ENCODE measurements around the gene B4GALT7. TPM values are rescaled to one million over a fixed set of nuclear protein-coding genes. Genes with fewer than 3 reads are reported as not detected.
A peak's percentile ranks its signal among the peaks of the same experiment; 100 is the strongest.

B4GALT7 gene, protein sequence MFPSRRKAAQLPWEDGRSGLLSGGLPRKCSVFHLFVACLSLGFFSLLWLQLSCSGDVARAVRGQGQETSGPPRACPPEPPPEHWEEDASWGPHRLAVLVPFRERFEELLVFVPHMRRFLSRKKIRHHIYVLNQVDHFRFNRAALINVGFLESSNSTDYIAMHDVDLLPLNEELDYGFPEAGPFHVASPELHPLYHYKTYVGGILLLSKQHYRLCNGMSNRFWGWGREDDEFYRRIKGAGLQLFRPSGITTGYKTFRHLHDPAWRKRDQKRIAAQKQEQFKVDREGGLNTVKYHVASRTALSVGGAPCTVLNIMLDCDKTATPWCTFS
- total RNA-seq: 25.6 and 26.8 TPM in 2 replicates

DNA sequence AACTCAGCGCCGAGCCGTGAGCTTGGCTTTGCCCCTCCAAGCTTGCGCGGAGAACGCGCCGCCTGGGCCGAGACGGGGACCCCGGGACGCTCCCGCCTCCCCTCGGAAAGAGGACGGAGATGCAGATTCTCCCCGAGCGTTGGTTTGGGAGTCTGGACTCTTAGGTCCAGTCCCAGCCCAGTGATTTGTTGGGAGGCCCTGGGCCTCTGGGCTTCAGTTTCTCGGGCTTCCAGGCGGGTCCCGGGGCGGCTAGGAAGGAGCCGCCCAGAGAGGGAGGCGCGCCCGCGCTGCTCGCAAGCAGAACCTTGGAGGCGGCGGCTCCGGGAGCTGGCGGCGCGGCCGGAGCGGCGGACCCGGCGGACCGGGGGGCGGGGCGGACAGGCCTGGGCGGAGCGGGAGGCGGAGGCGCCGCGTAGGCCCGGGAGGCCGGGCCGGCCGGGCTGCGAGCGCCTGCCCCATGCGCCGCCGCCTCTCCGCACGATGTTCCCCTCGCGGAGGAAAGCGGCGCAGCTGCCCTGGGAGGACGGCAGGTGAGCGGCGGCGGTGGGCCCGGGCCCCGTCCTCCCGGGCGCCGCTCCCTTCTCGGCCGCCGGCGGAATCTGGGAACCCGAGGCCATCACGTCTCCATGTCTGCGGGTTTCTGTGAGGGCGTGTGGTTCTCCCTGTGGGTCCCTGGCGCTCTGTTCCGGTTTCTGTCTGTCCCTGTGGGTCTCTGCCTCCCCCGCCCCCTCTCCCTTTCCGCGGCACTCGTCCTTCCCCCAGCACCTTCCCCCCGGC is at the start of gene B4GALT7:
B4GALT7 (plus strand) TSS at position 402 of the 777 bp plus-strand sequence; CDS start at position 481, 79 bp downstream.
- Histone ChIP-seq H3K27ac (ENCODE audit: low read depth, low read length) (peak within 1 kb of the TSS; percentile 87), H3K9me3 (ENCODE audit: low read depth, low read length) (no peaks in the 10 kb centered on the region), H4K20me1 (ENCODE audit: insufficient read depth, low read length) (peaks cover 14% of the 10 kb centered on the region), H3K4me1 (ENCODE audit: insufficient read depth, low read length) (peaks cover 14% of the 10 kb centered on the region), H3K4me3 (ENCODE audit: insufficient read depth, low read length) (peak within 1 kb of the TSS; percentile 95), H3K36me3 (ENCODE audit: insufficient read depth, low read length) (peaks cover 18% of the 10 kb centered on the region), H3K79me2 (ENCODE audit: insufficient read depth, low read length) (peaks cover 23% of the 10 kb centered on the region), H3K27me3 (ENCODE audit: insufficient read depth, low read length) (no peaks in the 10 kb centered on the region), H3K4me2 (ENCODE audit: insufficient read depth, low read length) (peak within 1 kb of the TSS; percentile 99), H2AFZ (ENCODE audit: low read length) (peak within 1 kb of the TSS; percentile 90)
- TF ChIP-seq, protein P1, sequence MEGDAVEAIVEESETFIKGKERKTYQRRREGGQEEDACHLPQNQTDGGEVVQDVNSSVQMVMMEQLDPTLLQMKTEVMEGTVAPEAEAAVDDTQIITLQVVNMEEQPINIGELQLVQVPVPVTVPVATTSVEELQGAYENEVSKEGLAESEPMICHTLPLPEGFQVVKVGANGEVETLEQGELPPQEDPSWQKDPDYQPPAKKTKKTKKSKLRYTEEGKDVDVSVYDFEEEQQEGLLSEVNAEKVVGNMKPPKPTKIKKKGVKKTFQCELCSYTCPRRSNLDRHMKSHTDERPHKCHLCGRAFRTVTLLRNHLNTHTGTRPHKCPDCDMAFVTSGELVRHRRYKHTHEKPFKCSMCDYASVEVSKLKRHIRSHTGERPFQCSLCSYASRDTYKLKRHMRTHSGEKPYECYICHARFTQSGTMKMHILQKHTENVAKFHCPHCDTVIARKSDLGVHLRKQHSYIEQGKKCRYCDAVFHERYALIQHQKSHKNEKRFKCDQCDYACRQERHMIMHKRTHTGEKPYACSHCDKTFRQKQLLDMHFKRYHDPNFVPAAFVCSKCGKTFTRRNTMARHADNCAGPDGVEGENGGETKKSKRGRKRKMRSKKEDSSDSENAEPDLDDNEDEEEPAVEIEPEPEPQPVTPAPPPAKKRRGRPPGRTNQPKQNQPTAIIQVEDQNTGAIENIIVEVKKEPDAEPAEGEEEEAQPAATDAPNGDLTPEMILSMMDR (IDR thresholded peaks at IDR 0.05; ENCODE audit: extremely low read depth, low read depth, low read length): no peak
- peak; percentile 98 for DNase-seq (ENCODE audit: insufficient read length, low spot score, missing footprints)

DNA sequence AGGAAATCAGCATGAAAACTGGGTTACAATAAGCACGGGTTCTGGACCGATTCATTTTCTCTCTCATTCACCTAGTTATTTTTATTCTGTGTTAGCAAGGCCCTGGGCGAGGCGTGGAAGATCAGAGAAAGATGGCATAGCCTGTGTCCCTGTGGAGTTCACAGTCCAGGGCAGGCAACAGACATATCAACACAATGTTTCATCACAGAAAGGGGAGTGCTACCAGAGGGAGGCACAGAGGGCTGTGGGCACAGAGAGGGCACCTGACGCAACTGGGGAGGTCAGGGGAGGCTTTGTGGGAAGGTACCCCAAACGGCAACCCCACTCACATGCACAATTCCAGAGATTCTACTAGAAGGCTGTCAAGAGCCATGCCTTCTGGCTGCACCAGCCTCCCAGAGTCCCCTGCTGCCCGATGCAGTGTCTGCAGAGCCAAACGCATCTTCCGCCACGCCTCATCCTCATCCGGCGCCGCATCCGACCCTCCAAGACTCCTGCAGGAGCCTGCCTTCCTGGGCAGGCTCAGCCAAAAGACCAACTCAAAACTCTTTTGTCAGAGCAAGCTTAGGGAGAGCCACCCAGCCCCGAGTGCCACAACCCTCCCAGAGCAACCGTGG is 47.0 kb upstream of the B4GALT7 start:
- Histone ChIP-seq H3K4me1 (ENCODE audit: insufficient read depth, low read length) (peaks cover 20% of the 10 kb centered on the region), H3K4me3 (ENCODE audit: insufficient read depth, low read length) (peak overlapping the region; percentile 84), H3K9me3 (ENCODE audit: low read depth, low read length) (no peaks in the 10 kb centered on the region), H3K79me2 (ENCODE audit: insufficient read depth, low read length) (peaks cover 65% of the 10 kb centered on the region), H3K36me3 (ENCODE audit: insufficient read depth, low read length) (peaks cover 6% of the 10 kb centered on the region), H2AFZ (ENCODE audit: low read length) (no peak overlapping the region), H3K4me2 (ENCODE audit: insufficient read depth, low read length) (peak overlapping the region; percentile 80), H3K27me3 (ENCODE audit: insufficient read depth, low read length) (no peaks in the 10 kb centered on the region), H4K20me1 (ENCODE audit: insufficient read depth, low read length) (peaks cover 43% of the 10 kb centered on the region), H3K27ac (ENCODE audit: low read depth, low read length) (peak overlapping the region; percentile 53)
- TF ChIP-seq, protein P1 (IDR thresholded peaks at IDR 0.05; ENCODE audit: extremely low read depth, low read depth, low read length): no peak
- DNase-seq (ENCODE audit: insufficient read length, low spot score, missing footprints): peak; percentile 93

DNA sequence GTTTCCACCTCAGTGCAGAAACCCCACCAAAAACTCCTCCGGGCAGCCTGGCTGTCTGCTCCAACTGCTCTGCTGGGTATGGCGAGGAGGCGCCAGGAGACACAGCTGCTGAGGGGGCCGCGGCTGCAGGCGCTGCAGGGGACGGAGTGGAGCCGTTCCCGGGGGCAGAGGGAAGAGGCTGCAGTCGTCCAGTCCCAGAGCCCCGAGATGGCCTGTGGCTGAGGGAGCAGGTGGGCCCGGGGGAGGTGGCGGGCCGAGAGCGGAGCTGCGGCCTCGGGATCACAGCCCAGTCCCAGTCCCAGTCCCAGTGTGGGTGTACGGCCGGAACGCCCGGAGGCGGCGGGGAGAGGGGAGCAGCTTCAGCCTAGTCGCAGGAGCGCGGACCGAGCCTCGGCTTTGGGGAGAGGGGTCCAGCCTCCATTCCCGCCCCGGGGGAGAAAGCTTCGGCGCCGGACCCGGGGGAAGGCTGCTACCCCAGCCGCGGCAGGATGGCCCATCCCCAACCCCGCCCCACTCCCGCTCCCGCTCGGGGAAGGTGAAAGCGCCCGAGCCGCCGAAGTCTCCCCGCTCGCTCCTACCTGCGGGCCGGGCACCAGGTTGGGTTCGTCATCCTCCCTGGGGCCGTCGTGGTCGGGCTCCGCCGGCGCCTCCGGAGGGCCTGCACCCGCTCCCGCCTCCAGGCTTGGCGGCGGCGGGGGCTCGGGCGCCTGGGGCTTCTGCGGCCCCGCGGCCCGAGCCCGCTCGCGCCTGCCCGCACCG is 46.1 kb upstream of the B4GALT7 start:
- peak; percentile 95 for DNase-seq (ENCODE audit: insufficient read length, low spot score, missing footprints)
- peak overlapping the region; percentile 80 for H3K4me2 ChIP-seq (ENCODE audit: insufficient read depth, low read length)
- peak overlapping the region; percentile 53 for H3K27ac ChIP-seq (ENCODE audit: low read depth, low read length)
- no peaks in the 10 kb centered on the region for H3K9me3 ChIP-seq (ENCODE audit: low read depth, low read length)
- H3K79me2 ChIP-seq (ENCODE audit: insufficient read depth, low read length): peaks cover 56% of the 10 kb centered on the region
- H2AFZ ChIP-seq (ENCODE audit: low read length): no peak overlapping the region
- peaks cover 20% of the 10 kb centered on the region for H3K4me1 ChIP-seq (ENCODE audit: insufficient read depth, low read length)
- peaks cover 6% of the 10 kb centered on the region for H3K36me3 ChIP-seq (ENCODE audit: insufficient read depth, low read length)
- TF ChIP-seq, protein P1 (IDR thresholded peaks at IDR 0.05; ENCODE audit: extremely low read depth, low read depth, low read length): no peak
- peaks cover 37% of the 10 kb centered on the region for H4K20me1 ChIP-seq (ENCODE audit: insufficient read depth, low read length)
- H3K27me3 ChIP-seq (ENCODE audit: insufficient read depth, low read length): peaks cover 2% of the 10 kb centered on the region
- H3K4me3 ChIP-seq (ENCODE audit: insufficient read depth, low read length): peak overlapping the region; percentile 84

Data from osteoblast (primary cell).